ENCODE data around the gene SSR3.

Gene SSR3

GRCh38 chr3:156583469-156583868 lies 28.6 kb upstream of the SSR3 start:
- TF ChIP-seq, protein P1, sequence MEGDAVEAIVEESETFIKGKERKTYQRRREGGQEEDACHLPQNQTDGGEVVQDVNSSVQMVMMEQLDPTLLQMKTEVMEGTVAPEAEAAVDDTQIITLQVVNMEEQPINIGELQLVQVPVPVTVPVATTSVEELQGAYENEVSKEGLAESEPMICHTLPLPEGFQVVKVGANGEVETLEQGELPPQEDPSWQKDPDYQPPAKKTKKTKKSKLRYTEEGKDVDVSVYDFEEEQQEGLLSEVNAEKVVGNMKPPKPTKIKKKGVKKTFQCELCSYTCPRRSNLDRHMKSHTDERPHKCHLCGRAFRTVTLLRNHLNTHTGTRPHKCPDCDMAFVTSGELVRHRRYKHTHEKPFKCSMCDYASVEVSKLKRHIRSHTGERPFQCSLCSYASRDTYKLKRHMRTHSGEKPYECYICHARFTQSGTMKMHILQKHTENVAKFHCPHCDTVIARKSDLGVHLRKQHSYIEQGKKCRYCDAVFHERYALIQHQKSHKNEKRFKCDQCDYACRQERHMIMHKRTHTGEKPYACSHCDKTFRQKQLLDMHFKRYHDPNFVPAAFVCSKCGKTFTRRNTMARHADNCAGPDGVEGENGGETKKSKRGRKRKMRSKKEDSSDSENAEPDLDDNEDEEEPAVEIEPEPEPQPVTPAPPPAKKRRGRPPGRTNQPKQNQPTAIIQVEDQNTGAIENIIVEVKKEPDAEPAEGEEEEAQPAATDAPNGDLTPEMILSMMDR (IDR thresholded peaks at IDR 0.05; ENCODE audit: low read depth, low read length) = no peak
- H3K4me3 ChIP-seq (ENCODE audit: low read depth, low read length) = no peak overlapping the region

- TF ChIP-seq, protein P1 (IDR thresholded peaks at IDR 0.05; ENCODE audit: low read depth, low read length) = no peak
- H3K4me3 ChIP-seq (ENCODE audit: low read depth, low read length) = no peak overlapping the region
These were observed 27.7 kb upstream of the SSR3 start for GRCh38 chr3:156582532-156583183.

DNA sequence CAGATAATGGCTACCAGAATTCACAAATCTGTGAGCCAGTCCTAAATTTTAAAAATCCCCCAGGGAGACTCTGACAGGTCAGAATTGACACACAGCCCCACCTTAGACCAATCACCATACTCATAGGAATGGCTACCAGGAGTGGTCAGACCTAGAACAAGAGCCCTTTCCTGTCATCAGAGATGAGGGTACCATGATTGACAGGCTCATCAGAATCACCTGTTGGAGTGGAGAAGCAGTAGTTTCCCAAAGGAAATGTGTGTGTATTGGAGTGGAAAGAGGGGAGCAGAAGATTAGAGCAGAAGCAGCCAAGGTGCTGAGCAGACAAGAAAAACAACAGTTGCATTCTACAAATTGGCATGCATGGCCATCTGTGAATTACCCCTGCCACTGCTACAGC lies 27.0 kb upstream of the SSR3 start:
- H3K4me3 ChIP-seq (ENCODE audit: low read depth, low read length) = no peak overlapping the region
- TF ChIP-seq, protein P1 (IDR thresholded peaks at IDR 0.05; ENCODE audit: low read depth, low read length) = no peak

- TF ChIP-seq, protein P1 (IDR thresholded peaks at IDR 0.05; ENCODE audit: low read depth, low read length) = no peak
- H3K4me3 ChIP-seq (ENCODE audit: low read depth, low read length) = no peak overlapping the region
These were observed 26.1 kb upstream of the SSR3 start for GRCh38 chr3:156581033-156581432.

GRCh38 chr3:156579427-156579851 lies 24.5 kb upstream of the SSR3 start:
- H3K4me3 ChIP-seq (ENCODE audit: low read depth, low read length) = no peak overlapping the region
- TF ChIP-seq, protein P1 (IDR thresholded peaks at IDR 0.05; ENCODE audit: low read depth, low read length) = no peak

DNA sequence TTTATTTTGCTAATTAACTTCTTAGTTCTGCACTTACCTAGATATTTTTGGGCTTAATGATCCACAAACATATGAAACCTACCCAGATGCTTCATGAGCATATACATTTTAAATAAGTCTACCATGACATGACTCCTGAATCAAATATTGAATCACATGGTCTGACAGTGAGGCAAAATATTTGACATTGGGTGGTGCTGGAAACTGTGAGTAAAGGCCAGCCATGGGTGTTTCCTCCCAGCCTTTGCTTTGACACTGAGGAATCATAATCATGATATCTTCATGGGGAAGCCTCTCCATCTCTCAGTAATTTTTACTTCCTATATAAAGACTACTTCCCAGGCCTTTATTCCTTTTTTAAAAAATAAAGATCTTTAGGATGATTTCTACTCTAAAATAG lies 22.8 kb upstream of the SSR3 start:
- no peak overlapping the region for H3K4me3 ChIP-seq (ENCODE audit: low read depth, low read length)
- TF ChIP-seq, protein P1 (IDR thresholded peaks at IDR 0.05; ENCODE audit: low read depth, low read length) = no peak

DNA sequence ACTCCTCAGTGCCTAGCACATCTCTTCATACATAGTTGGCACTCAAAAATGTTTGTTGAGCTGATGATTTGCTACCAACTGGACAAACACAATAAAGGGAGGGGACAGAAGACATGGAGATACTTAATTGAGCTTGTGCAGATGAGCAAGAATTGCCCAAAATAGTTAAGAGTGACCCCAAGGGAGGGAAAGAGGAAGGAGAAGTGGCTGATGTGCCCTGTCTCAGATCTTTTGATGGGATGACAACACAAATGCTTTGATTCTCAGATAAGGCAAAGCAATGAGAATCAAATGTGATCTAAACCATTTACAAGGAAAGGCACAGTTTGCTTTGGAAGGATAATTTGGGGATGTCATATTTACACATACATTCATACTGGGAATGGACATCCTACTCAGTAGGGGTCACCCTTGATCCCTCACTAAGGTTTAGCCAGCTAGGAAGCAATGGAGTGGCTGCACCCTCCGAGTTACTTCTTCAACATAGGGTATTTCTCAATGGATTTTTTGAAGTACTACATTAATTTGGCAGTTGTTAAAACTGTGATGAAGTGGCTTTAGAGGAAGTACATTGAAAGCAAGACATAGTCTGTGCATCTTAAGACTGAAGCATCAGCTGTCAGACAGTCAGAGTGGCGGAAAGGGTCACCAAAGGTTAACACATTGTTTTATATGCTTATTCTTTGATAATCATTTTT lies 21.9 kb upstream of the SSR3 start:
- TF ChIP-seq, protein P1 (IDR thresholded peaks at IDR 0.05; ENCODE audit: low read depth, low read length) = no peak
- no peak overlapping the region for H3K4me3 ChIP-seq (ENCODE audit: low read depth, low read length)

Data from WI38 (cell line).